ENCODE results near the gene ETDA.

GRCh38 chrX:135273162-135273561 is 21.3 kb downstream of the ETDA start:
- TF ChIP-seq CTCF (IDR thresholded peaks at IDR 0.05; ENCODE audit: insufficient read depth, low read depth, low read length): no peak
- TF ChIP-seq EZH2 (IDR thresholded peaks at IDR 0.05; ENCODE audit: insufficient read depth, low read length): no peak

All from astrocyte (in vitro differentiated cells and primary cell).